OCI-LY7 (cell line): ENCODE data around the gene SLC6A17. TPM values are rescaled to one million over a fixed set of nuclear protein-coding genes. Genes with fewer than 3 reads are reported as not detected.

Source experiments
- BruUV-seq: library from RNA; stranded (reverse); fragments of 400-500 nt; replicated peaks from 2 replicates; lab custom pipeline; 2021; lab: Mats Ljungman, UMichigan
- CTCF ChIA-PET: fragments of 300-600 bp; sonication (Branson Sonifier 250); formaldehyde crosslinking; loops from one replicate; lab custom pipeline; 2022; ENCODE audit warnings: antibody characterized with exemption; ENCODE audit not compliant: unreplicated experiment; lab: Charles Lee
- POLR2A ChIA-PET: fragments of 300-600 bp; sonication (Branson Sonifier 250); formaldehyde crosslinking; loops from one replicate; lab custom pipeline; 2022; ENCODE audit warnings: antibody characterized with exemption; lab: Charles Lee
- DNase-seq: peaks from one replicate; pipeline ENCODE4 v3.0.0-alpha.2; 2015; ENCODE audit warnings: low spot score
- H2AFZ ChIP-seq: fragments of 200-600 bp; sonication (generic), shearing (Covaris generic); 2 replicates; pipeline ENCODE4 v1.6.1; 2014; ENCODE audit warnings: mild to moderate bottlenecking, antibody characterized with exemption, low read length, moderate library complexity
- H3K27ac ChIP-seq: fragments of 200-600 bp; sonication (generic); 2 replicates; pipeline ENCODE4 v1.5.1; 2014; ENCODE audit warnings: mixed run types, low read depth, mild to moderate bottlenecking, moderate library complexity, low read length, inconsistent platforms; ENCODE audit not compliant: poor library complexity, severe bottlenecking
- H3K36me3 ChIP-seq: fragments of 200-600 bp; sonication (generic); 2 replicates; pipeline ENCODE4 v1.6.1; 2014; ENCODE audit warnings: mild to moderate bottlenecking, antibody characterized with exemption, low read length, moderate library complexity, mixed read lengths; ENCODE audit not compliant: insufficient read depth
- H3K4me1 ChIP-seq: fragments of 200-600 bp; sonication (generic); 2 replicates; pipeline ENCODE4 v1.5.1; 2014; ENCODE audit warnings: mild to moderate bottlenecking, low read length; ENCODE audit not compliant: insufficient read depth, poor library complexity, severe bottlenecking
- H3K4me2 ChIP-seq: fragments of 200-600 bp; sonication (generic); 2 replicates; pipeline ENCODE4 v1.6.1; 2014; ENCODE audit warnings: mild to moderate bottlenecking, low read length
- H3K4me3 ChIP-seq: fragments of 200-600 bp; sonication (generic); 2 replicates; pipeline ENCODE4 v1.5.1; 2014; ENCODE audit warnings: mild to moderate bottlenecking, low read depth, low read length; ENCODE audit not compliant: poor library complexity, severe bottlenecking
- H3K79me2 ChIP-seq: fragments of 200-600 bp; sonication (generic); 2 replicates; pipeline ENCODE4 v1.6.1; 2016; ENCODE audit warnings: low read depth, mild to moderate bottlenecking, low read length, moderate library complexity, mixed read lengths; ENCODE audit not compliant: insufficient read depth
- H3K9me2 ChIP-seq: fragments of 200-600 bp; sonication (generic); 2 replicates; pipeline ENCODE4 v1.6.1; 2016; ENCODE audit warnings: mild to moderate bottlenecking, low read length, mixed read lengths; ENCODE audit not compliant: insufficient read depth
- H3K9me3 ChIP-seq: fragments of 200-600 bp; sonication (generic); 2 replicates; pipeline ENCODE4 v1.6.1; 2014; ENCODE audit warnings: mild to moderate bottlenecking, mixed run types, low read length, mixed read lengths
- H4K20me1 ChIP-seq: fragments of 200-600 bp; sonication (generic); 2 replicates; pipeline ENCODE4 v1.6.1; 2014; ENCODE audit warnings: mild to moderate bottlenecking, antibody characterized with exemption, low read length, moderate library complexity, mixed read lengths; ENCODE audit not compliant: insufficient read depth
- CTCF ChIP-seq: fragments of 200-600 bp; sonication (generic); conservative IDR thresholded peaks from 2 replicates; pipeline ENCODE4 v1.5.1; 2014; ENCODE audit warnings: mild to moderate bottlenecking, antibody characterized with exemption, low read length, moderate library complexity, mixed read lengths
- EZH2phosphoT487 ChIP-seq: fragments of 200-600 bp; sonication (generic); IDR thresholded peaks from 2 replicates; pipeline ENCODE4 v1.6.1; 2018; ENCODE audit warnings: low read depth, borderline replicate concordance, mild to moderate bottlenecking, mixed run types, antibody characterized with exemption, low read length, moderate library complexity, mixed read lengths
- intact Hi-C: fragments of 100-400 bp; cut with micrococcal nuclease; formaldehyde crosslinking; loops from one replicate; pipeline ENCODE4 v1.10.0; 2022; ENCODE audit not compliant: unreplicated experiment
- total RNA-seq, 2 experiments: library from RNA; depleted of rRNA in 1 of 2; stranded (reverse); fragments of >200 nt in 1 of 2; shearing (Covaris generic) in 1 of 2; gene quantifications; 2 replicates each; pipeline ENCODE4 v1.2.3, GENCODE V29; 2014 to 2022

Gene SLC6A17
- total RNA-seq, 2 experiments from 2014 or later = not detected

- no peak overlapping the region for H3K27ac ChIP-seq
- peak overlapping the region; percentile 52 for H3K4me3 ChIP-seq
- H2AFZ ChIP-seq = no peak overlapping the region
- peak overlapping the region; percentile 94 for H3K4me2 ChIP-seq
- peaks cover 31% of the 10 kb centered on the region for H3K4me1 ChIP-seq
- H3K36me3 ChIP-seq = no peaks in the 10 kb centered on the region
- CTCF ChIA-PET = no interaction called here
- no peaks in the 10 kb centered on the region for H3K9me2 ChIP-seq
- TF ChIP-seq CTCF = no peak
- no peak for TF ChIP-seq EZH2phosphoT487
- peak; percentile 24 for DNase-seq
- BruUV-seq = no TSS peak
- no peaks in the 10 kb centered on the region for H3K9me3 ChIP-seq
- H3K79me2 ChIP-seq = no peaks in the 10 kb centered on the region
- intact Hi-C loops = no loop called here
- POLR2A ChIA-PET = interaction anchor here (1.4 kb wide), 1 partner anchor 126 kb away, joined by 3 read pairs; no protein-coding TSS in a partner anchor
- no peaks in the 10 kb centered on the region; the same call in 1 of the 2 replicates for H4K20me1 ChIP-seq
These were observed 62.2 kb downstream of the SLC6A17 start for GRCh38 chr1:110212169-110213142.

GRCh38 chr1:110213143-110213540 is 62.8 kb downstream of the SLC6A17 start:
- no peaks in the 10 kb centered on the region for H3K9me2 ChIP-seq
- no peaks in the 10 kb centered on the region; the same call in 1 of the 2 replicates for H4K20me1 ChIP-seq
- intact Hi-C loops = no loop called here
- H3K27ac ChIP-seq = no peak overlapping the region
- TF ChIP-seq CTCF (no peak), EZH2phosphoT487 (no peak)
- CTCF ChIA-PET = no interaction called here
- peak overlapping the region; percentile 94; the same call in 1 of the 2 replicates for H3K4me2 ChIP-seq
- H3K4me3 ChIP-seq = no peak overlapping the region
- H3K36me3 ChIP-seq = no peaks in the 10 kb centered on the region
- H2AFZ ChIP-seq = no peak overlapping the region
- no peaks in the 10 kb centered on the region for H3K9me3 ChIP-seq
- no TSS peak for BruUV-seq
- DNase-seq = no peak
- peaks cover 31% of the 10 kb centered on the region for H3K4me1 ChIP-seq
- POLR2A ChIA-PET = interaction anchor here (1.4 kb wide), 1 partner anchor 125 kb away, joined by 3 read pairs; no protein-coding TSS in a partner anchor
- H3K79me2 ChIP-seq = no peaks in the 10 kb centered on the region
